Activated naive CD4-positive, alpha-beta T cell treated with anti-CD3 and anti-CD28 coated beads, Interleukin-2, amount 50 U/mL, for 24 hours (primary cell): ENCODE measurements around the gene COG7.
A peak's percentile ranks its signal among the peaks of the same experiment; 100 is the strongest.

Experiments
- H3K27ac Mint-ChIP-seq: one replicate; pipeline ENCODE4 v1.8.0; 2021; ENCODE audit warnings: mild to moderate bottlenecking, mixed read lengths
- H3K27me3 Mint-ChIP-seq: one replicate; pipeline ENCODE4 v1.8.0; 2021; ENCODE audit warnings: mixed read lengths
- H3K36me3 Mint-ChIP-seq: one replicate; pipeline ENCODE4 v1.8.0; 2021; ENCODE audit warnings: mixed read lengths
- H3K4me1 Mint-ChIP-seq: one replicate; pipeline ENCODE4 v1.8.0; 2021; ENCODE audit warnings: mixed read lengths
- H3K4me3 Mint-ChIP-seq: one replicate; pipeline ENCODE4 v1.8.0; 2021; ENCODE audit warnings: mild to moderate bottlenecking, mixed read lengths
- H3K9me3 Mint-ChIP-seq: one replicate; pipeline ENCODE4 v1.8.0; 2021; ENCODE audit warnings: mixed read lengths

COG7 gene

GRCh38 chr16:23452572-23453337 is at the start of gene COG7:
Gene COG7 (minus strand): TSS chr16:23453189. CDS start chr16:23452994, 195 bp downstream.
- Mint-ChIP-seq H3K27ac (peak within 1 kb of the TSS; percentile 93), H3K4me3 (peak within 1 kb of the TSS; percentile 94), H3K36me3 (peaks cover 1% of the 10 kb centered on the region), H3K4me1 (peaks cover 46% of the 10 kb centered on the region), H3K27me3 (no peaks in the 10 kb centered on the region), H3K9me3 (no peaks in the 10 kb centered on the region)

- no peak overlapping the region for H3K4me3 Mint-ChIP-seq
- peaks cover 75% of the 10 kb centered on the region for H3K4me1 Mint-ChIP-seq
- H3K27ac Mint-ChIP-seq = no peak overlapping the region
- no peaks in the 10 kb centered on the region for H3K36me3 Mint-ChIP-seq
- H3K27me3 Mint-ChIP-seq = no peaks in the 10 kb centered on the region
- no peaks in the 10 kb centered on the region for H3K9me3 Mint-ChIP-seq
Measured at GRCh38 chr16:23502466-23502865, 49.5 kb upstream of the COG7 start.

GRCh38 chr16:23501291-23501690 is 48.3 kb upstream of the COG7 start:
- Mint-ChIP-seq H3K27ac (no peak overlapping the region), H3K36me3 (peaks cover 4% of the 10 kb centered on the region), H3K27me3 (no peaks in the 10 kb centered on the region), H3K4me1 (peaks cover 72% of the 10 kb centered on the region), H3K4me3 (no peak overlapping the region), H3K9me3 (no peaks in the 10 kb centered on the region)

- H3K4me3 Mint-ChIP-seq = no peak overlapping the region
- no peaks in the 10 kb centered on the region for H3K9me3 Mint-ChIP-seq
- H3K36me3 Mint-ChIP-seq = peaks cover 4% of the 10 kb centered on the region
- no peaks in the 10 kb centered on the region for H3K27me3 Mint-ChIP-seq
- no peak overlapping the region for H3K27ac Mint-ChIP-seq
- peaks cover 67% of the 10 kb centered on the region for H3K4me1 Mint-ChIP-seq
Measured at GRCh38 chr16:23500862-23501225, 47.9 kb upstream of the COG7 start.

GRCh38 chr16:23500212-23500861 is 47.3 kb upstream of the COG7 start:
- peaks cover 4% of the 10 kb centered on the region for H3K36me3 Mint-ChIP-seq
- H3K9me3 Mint-ChIP-seq = no peaks in the 10 kb centered on the region
- peaks cover 62% of the 10 kb centered on the region for H3K4me1 Mint-ChIP-seq
- no peak overlapping the region for H3K27ac Mint-ChIP-seq
- H3K4me3 Mint-ChIP-seq = no peak overlapping the region
- H3K27me3 Mint-ChIP-seq = no peaks in the 10 kb centered on the region

GRCh38 chr16:23499801-23500200 is 46.8 kb upstream of the COG7 start:
- H3K27me3 Mint-ChIP-seq = no peaks in the 10 kb centered on the region
- H3K27ac Mint-ChIP-seq = no peak overlapping the region

GRCh38 chr16:23498863-23499262 is 45.9 kb upstream of the COG7 start:
- Mint-ChIP-seq H3K4me1 (peaks cover 48% of the 10 kb centered on the region), H3K27ac (peak overlapping the region; percentile 27), H3K4me3 (no peak overlapping the region), H3K36me3 (peaks cover 4% of the 10 kb centered on the region), H3K27me3 (no peaks in the 10 kb centered on the region), H3K9me3 (no peaks in the 10 kb centered on the region)

More at GRCh38 chr16:23499801-23500200, 46.8 kb upstream of the COG7 start:
- peaks cover 58% of the 10 kb centered on the region for H3K4me1 Mint-ChIP-seq
- no peaks in the 10 kb centered on the region for H3K9me3 Mint-ChIP-seq
- no peak overlapping the region for H3K4me3 Mint-ChIP-seq
- peaks cover 4% of the 10 kb centered on the region for H3K36me3 Mint-ChIP-seq

GRCh38 chr16:23497543-23497868 is 44.5 kb upstream of the COG7 start:
- no peaks in the 10 kb centered on the region for H3K9me3 Mint-ChIP-seq
- no peak overlapping the region for H3K27ac Mint-ChIP-seq
- no peak overlapping the region for H3K4me3 Mint-ChIP-seq
- H3K36me3 Mint-ChIP-seq = peaks cover 4% of the 10 kb centered on the region
- no peaks in the 10 kb centered on the region for H3K27me3 Mint-ChIP-seq
- peaks cover 41% of the 10 kb centered on the region for H3K4me1 Mint-ChIP-seq

- peaks cover 4% of the 10 kb centered on the region for H3K36me3 Mint-ChIP-seq
- no peaks in the 10 kb centered on the region for H3K27me3 Mint-ChIP-seq
- H3K27ac Mint-ChIP-seq = peak overlapping the region; percentile 21
- no peaks in the 10 kb centered on the region for H3K9me3 Mint-ChIP-seq
- H3K4me3 Mint-ChIP-seq = no peak overlapping the region
- peaks cover 36% of the 10 kb centered on the region for H3K4me1 Mint-ChIP-seq
Measured at GRCh38 chr16:23496821-23497542, 44.0 kb upstream of the COG7 start.

GRCh38 chr16:23495671-23496070 is 42.7 kb upstream of the COG7 start:
- Mint-ChIP-seq H3K4me3 (no peak overlapping the region), H3K4me1 (peaks cover 25% of the 10 kb centered on the region), H3K27me3 (no peaks in the 10 kb centered on the region), H3K27ac (no peak overlapping the region), H3K9me3 (no peaks in the 10 kb centered on the region), H3K36me3 (peaks cover 9% of the 10 kb centered on the region)

GRCh38 chr16:23494188-23494587 is 41.2 kb upstream of the COG7 start:
- peaks cover 17% of the 10 kb centered on the region for H3K4me1 Mint-ChIP-seq
- no peak overlapping the region for H3K27ac Mint-ChIP-seq
- H3K9me3 Mint-ChIP-seq = no peaks in the 10 kb centered on the region
- no peak overlapping the region for H3K4me3 Mint-ChIP-seq
- no peaks in the 10 kb centered on the region for H3K27me3 Mint-ChIP-seq
- peaks cover 9% of the 10 kb centered on the region for H3K36me3 Mint-ChIP-seq

- H3K27ac Mint-ChIP-seq = no peak overlapping the region
- no peak overlapping the region for H3K4me3 Mint-ChIP-seq
- H3K36me3 Mint-ChIP-seq = peaks cover 5% of the 10 kb centered on the region
- no peaks in the 10 kb centered on the region for H3K27me3 Mint-ChIP-seq
- H3K9me3 Mint-ChIP-seq = no peaks in the 10 kb centered on the region
- no peaks in the 10 kb centered on the region for H3K4me1 Mint-ChIP-seq
Measured at GRCh38 chr16:23491490-23492391, 38.8 kb upstream of the COG7 start.

- Mint-ChIP-seq H3K27me3 (no peaks in the 10 kb centered on the region), H3K4me3 (no peak overlapping the region), H3K27ac (no peak overlapping the region), H3K4me1 (no peaks in the 10 kb centered on the region), H3K36me3 (peaks cover 11% of the 10 kb centered on the region), H3K9me3 (no peaks in the 10 kb centered on the region)
Measured at GRCh38 chr16:23486480-23486879, 33.5 kb upstream of the COG7 start.

- H3K4me3 Mint-ChIP-seq = no peak overlapping the region
- H3K27ac Mint-ChIP-seq = no peak overlapping the region
- H3K4me1 Mint-ChIP-seq = no peaks in the 10 kb centered on the region
Measured at GRCh38 chr16:23485841-23486240, 32.9 kb upstream of the COG7 start.

GRCh38 chr16:23485257-23485614 is 32.2 kb upstream of the COG7 start:
- Mint-ChIP-seq H3K9me3 (no peaks in the 10 kb centered on the region), H3K27ac (no peak overlapping the region), H3K4me3 (no peak overlapping the region), H3K4me1 (no peaks in the 10 kb centered on the region), H3K27me3 (no peaks in the 10 kb centered on the region), H3K36me3 (peaks cover 6% of the 10 kb centered on the region)

More at GRCh38 chr16:23485841-23486240, 32.9 kb upstream of the COG7 start:
- peaks cover 8% of the 10 kb centered on the region for H3K36me3 Mint-ChIP-seq
- no peaks in the 10 kb centered on the region for H3K27me3 Mint-ChIP-seq
- no peaks in the 10 kb centered on the region for H3K9me3 Mint-ChIP-seq
